ENCODE measurements around the gene HEBP1. TPM values are rescaled to one million over a fixed set of nuclear protein-coding genes. Genes with fewer than 3 reads are reported as not detected.

HEBP1 gene
- polyA plus RNA-seq, 1 donor (not counting 4 experiments of a cell fraction or from before 2014, with no cell fraction given), result 24.8 TPM

DNA sequence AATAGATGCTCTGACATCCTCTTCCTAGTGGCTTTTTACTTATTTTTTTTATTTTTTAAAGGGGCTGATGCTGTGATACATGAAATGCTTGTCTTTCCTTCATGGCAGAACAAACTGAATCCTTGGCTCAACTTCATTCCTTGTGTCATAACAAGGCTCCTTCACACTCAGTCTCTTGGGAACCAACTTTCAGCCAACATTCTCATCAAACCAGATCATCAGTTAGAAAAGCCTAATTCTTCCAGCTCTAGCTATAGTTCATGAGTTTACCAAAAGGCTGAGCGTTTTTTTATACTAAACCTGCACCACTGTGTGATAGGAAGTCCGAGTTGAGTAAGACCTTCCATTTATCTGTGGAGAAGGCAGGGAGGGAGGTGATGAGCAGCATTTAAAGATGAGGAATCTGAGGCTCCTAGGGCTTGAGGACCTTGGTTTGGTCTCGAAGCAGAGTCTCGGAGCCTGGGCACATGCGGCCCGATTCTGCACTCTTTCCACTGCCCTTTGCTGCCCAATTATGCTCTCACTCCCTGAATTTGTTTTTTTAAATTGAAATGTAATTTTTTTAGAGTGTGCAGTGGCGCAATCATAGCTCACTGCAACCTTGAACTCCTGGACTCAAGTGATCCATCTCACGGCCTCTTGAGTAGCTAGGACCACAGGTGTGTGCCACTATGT, 56.3 kb downstream of the HEBP1 start:
- no peaks in the 10 kb centered on the region for H3K4me1 ChIP-seq (ENCODE audit: control insufficient read depth, extremely low read depth, insufficient read depth, low read length)
- no peak for DNase-seq (ENCODE audit: low read depth, low spot score)
- H3K27me3 ChIP-seq (ENCODE audit: control insufficient read depth, extremely low read depth, insufficient read depth, low read length), result no peaks in the 10 kb centered on the region
- no peak overlapping the region for H3K4me2 ChIP-seq (ENCODE audit: control insufficient read depth, extremely low read depth, insufficient read depth, low read depth, low read length)
- H3K9me3 ChIP-seq (ENCODE audit: control insufficient read depth, low read depth, low read length), result no peaks in the 10 kb centered on the region
- no peak for TF ChIP-seq EZH2 (IDR thresholded peaks at IDR 0.05; ENCODE audit: low read length)
- TF ChIP-seq, protein P1, sequence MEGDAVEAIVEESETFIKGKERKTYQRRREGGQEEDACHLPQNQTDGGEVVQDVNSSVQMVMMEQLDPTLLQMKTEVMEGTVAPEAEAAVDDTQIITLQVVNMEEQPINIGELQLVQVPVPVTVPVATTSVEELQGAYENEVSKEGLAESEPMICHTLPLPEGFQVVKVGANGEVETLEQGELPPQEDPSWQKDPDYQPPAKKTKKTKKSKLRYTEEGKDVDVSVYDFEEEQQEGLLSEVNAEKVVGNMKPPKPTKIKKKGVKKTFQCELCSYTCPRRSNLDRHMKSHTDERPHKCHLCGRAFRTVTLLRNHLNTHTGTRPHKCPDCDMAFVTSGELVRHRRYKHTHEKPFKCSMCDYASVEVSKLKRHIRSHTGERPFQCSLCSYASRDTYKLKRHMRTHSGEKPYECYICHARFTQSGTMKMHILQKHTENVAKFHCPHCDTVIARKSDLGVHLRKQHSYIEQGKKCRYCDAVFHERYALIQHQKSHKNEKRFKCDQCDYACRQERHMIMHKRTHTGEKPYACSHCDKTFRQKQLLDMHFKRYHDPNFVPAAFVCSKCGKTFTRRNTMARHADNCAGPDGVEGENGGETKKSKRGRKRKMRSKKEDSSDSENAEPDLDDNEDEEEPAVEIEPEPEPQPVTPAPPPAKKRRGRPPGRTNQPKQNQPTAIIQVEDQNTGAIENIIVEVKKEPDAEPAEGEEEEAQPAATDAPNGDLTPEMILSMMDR (optimal IDR thresholded peaks at IDR 0.05 in 1 of 3, IDR thresholded peaks at IDR 0.05 in 1 of 3, conservative IDR thresholded peaks at IDR 0.05 in 1 of 3; ENCODE audit: extremely low read depth in 1 of 3, insufficient read depth in 2 of 3, low read length in 3 of 3), result no peak
- no peaks in the 10 kb centered on the region for H3K9me1 ChIP-seq (ENCODE audit: control insufficient read depth, extremely low read depth, insufficient read depth, low read length)
- peaks cover 0 to 1% of the 10 kb centered on the region in 2 experiments for H3K36me3 ChIP-seq (ENCODE audit: control insufficient read depth in 2 of 2, extremely low read depth in 1 of 2, insufficient read depth in 2 of 2, low read length in 2 of 2)
- H3K9ac ChIP-seq (ENCODE audit: control insufficient read depth, extremely low read depth, insufficient read depth, low read length), result no peak overlapping the region
- dilution Hi-C loops (cut with MboI; ENCODE audit: extremely low pct_ligation_motif_present, low sequenced_read_pairs), result no loop called here
- no peak overlapping the region for H3K27ac ChIP-seq (ENCODE audit: control insufficient read depth, insufficient read depth, low read length)
- H3K79me2 ChIP-seq (ENCODE audit: control insufficient read depth, insufficient read depth, low read length), result no peaks in the 10 kb centered on the region
- FAIRE-seq, result no peak
- H2AFZ ChIP-seq (ENCODE audit: control insufficient read depth, low read length), result no peak overlapping the region
- no peaks in the 10 kb centered on the region for H4K20me1 ChIP-seq (ENCODE audit: control insufficient read depth, extremely low read depth, insufficient read depth, low read length)
- no peak overlapping the region for H3K4me3 ChIP-seq (ENCODE audit: control insufficient read depth in 2 of 3, extremely low read depth in 1 of 3, insufficient read depth in 2 of 3, low read depth in 1 of 3, low read length in 3 of 3)

DNA sequence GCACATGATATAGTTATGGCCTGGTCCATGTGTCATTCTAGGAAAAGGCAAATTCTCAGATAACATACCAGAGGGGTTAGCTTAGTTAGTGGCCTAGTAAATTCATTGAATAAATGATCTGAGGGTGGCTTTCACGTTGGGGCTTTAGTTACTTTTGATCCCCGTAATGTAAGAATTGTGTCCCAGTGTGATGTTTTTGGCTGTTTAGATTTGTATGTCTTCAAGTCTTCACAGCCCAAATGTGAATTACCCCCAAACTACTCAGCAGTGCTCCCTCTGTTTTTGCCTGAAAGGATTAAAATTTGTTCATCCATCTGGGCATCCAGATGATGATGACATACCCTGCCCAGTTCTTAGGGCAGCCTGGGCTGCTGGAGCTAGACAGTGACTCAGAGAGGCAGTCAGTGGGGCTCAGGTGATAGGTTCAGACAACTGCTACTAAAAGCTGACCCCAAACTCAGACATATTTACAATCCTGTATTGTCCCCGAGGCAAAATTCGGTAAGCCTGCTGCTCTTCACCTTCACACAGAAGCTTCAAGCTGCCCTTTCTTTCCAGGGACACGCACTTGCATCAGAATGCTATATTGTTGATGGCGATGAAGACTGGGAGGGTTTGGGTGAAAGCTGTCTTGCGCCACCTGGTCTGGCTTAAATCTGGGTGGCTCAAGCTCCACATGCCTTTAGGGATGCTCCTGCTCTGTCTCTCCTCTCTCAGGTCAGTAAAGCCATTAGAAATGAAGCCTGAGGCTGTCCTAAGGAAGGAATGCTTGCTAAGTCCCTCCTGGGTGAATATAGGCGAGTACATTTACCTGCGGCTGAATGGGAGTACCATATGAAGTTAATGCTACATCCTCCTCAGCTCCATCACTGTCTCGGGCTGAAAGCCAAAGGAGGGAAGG, 58.4 kb downstream of the HEBP1 start:
- Histone ChIP-seq H4K20me1 (ENCODE audit: control insufficient read depth, extremely low read depth, insufficient read depth, low read length) (no peaks in the 10 kb centered on the region), H3K36me3 (ENCODE audit: control insufficient read depth in 2 of 2, extremely low read depth in 1 of 2, insufficient read depth in 2 of 2, low read length in 2 of 2) (peaks cover 0 to 1% of the 10 kb centered on the region in 2 experiments), H3K27ac (ENCODE audit: control insufficient read depth, insufficient read depth, low read length) (no peak overlapping the region), H3K27me3 (ENCODE audit: control insufficient read depth, extremely low read depth, insufficient read depth, low read length) (no peaks in the 10 kb centered on the region), H2AFZ (ENCODE audit: control insufficient read depth, low read length) (no peak overlapping the region), H3K9me3 (ENCODE audit: control insufficient read depth, low read depth, low read length) (no peaks in the 10 kb centered on the region), H3K79me2 (ENCODE audit: control insufficient read depth, insufficient read depth, low read length) (no peaks in the 10 kb centered on the region), H3K9me1 (ENCODE audit: control insufficient read depth, extremely low read depth, insufficient read depth, low read length) (no peaks in the 10 kb centered on the region), H3K4me2 (ENCODE audit: control insufficient read depth, extremely low read depth, insufficient read depth, low read depth, low read length) (no peak overlapping the region), H3K9ac (ENCODE audit: control insufficient read depth, extremely low read depth, insufficient read depth, low read length) (no peak overlapping the region), H3K4me1 (ENCODE audit: control insufficient read depth, extremely low read depth, insufficient read depth, low read length) (no peaks in the 10 kb centered on the region), H3K4me3 (ENCODE audit: control insufficient read depth in 2 of 3, extremely low read depth in 1 of 3, insufficient read depth in 2 of 3, low read depth in 1 of 3, low read length in 3 of 3) (no peak overlapping the region)
- no peak for DNase-seq (ENCODE audit: low read depth, low spot score)
- FAIRE-seq, result no peak
- TF ChIP-seq, protein P1 (optimal IDR thresholded peaks at IDR 0.05 in 1 of 3, IDR thresholded peaks at IDR 0.05 in 1 of 3, conservative IDR thresholded peaks at IDR 0.05 in 1 of 3; ENCODE audit: extremely low read depth in 1 of 3, insufficient read depth in 2 of 3, low read length in 3 of 3), result no peak
- no peak for TF ChIP-seq EZH2 (IDR thresholded peaks at IDR 0.05; ENCODE audit: low read length)
- dilution Hi-C loops (cut with MboI; ENCODE audit: extremely low pct_ligation_motif_present, low sequenced_read_pairs), result no loop called here
